ENCODE measurements around the gene CD300C. TPM values are rescaled to one million over a fixed set of nuclear protein-coding genes. Genes with fewer than 3 reads are reported as not detected.
A peak's percentile ranks its signal among the peaks of the same experiment; 100 is the strongest.

CD300C gene
- total RNA-seq, 2 donors from 2014 or later: 0.52 TPM; not detected in 1

DNA sequence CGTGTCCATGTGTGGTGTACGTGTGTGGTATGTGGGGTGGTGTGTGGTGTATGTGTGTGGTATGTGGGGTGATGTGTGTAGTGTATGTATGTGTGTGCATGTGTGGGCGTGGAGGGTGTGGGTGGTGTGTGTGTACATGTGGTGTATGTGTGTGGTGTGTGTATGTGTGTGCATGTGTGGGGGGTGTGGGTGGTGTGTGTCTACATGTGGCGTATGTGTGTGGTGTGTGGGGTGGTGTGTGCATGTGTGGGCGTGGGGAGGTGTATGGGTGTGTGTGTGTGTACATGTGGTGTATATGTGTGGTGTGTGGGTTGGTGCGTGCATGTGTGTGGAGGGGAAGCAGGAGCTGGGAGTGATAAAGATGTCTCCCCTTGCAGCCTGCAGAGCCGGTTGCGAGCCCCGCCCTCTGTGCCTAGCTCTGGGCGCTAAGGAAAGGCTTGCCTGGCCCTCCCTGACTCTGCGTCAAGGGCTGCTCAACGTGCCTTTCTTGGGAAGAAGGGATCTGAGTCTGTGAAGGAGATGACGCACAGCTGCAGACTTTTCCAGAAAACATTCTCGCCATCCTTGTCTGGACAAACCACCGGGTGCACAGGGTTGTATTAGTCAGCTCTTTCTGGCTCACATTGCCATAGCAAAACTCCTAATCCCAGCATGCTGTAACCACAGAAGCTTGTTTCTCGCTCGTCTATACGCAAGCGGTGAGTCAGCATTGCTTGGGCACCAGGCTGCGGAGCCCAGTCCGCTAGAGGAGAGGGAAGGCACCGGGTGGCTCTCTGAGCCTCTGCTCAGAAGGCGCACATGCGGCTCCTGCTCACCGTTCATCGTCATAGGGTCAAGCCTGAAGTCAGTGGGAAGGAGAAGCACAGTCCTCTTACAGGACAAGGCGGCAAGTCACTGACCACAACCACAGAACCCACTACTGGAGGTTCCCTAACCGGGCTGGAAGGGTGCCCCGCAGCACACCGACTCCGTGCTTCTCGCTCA, 23.4 kb upstream of the CD300C start:
- TF ChIP-seq POLR2A (IDR thresholded peaks at IDR 0.05): no peak
- TF ChIP-seq, protein P1, sequence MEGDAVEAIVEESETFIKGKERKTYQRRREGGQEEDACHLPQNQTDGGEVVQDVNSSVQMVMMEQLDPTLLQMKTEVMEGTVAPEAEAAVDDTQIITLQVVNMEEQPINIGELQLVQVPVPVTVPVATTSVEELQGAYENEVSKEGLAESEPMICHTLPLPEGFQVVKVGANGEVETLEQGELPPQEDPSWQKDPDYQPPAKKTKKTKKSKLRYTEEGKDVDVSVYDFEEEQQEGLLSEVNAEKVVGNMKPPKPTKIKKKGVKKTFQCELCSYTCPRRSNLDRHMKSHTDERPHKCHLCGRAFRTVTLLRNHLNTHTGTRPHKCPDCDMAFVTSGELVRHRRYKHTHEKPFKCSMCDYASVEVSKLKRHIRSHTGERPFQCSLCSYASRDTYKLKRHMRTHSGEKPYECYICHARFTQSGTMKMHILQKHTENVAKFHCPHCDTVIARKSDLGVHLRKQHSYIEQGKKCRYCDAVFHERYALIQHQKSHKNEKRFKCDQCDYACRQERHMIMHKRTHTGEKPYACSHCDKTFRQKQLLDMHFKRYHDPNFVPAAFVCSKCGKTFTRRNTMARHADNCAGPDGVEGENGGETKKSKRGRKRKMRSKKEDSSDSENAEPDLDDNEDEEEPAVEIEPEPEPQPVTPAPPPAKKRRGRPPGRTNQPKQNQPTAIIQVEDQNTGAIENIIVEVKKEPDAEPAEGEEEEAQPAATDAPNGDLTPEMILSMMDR (IDR thresholded peaks at IDR 0.05): no peak
- Histone ChIP-seq H3K4me3 (no peak overlapping the region), H3K27me3 (no peaks in the 10 kb centered on the region), H3K27ac (no peak overlapping the region), H3K4me1 (no peaks in the 10 kb centered on the region), H3K9me3 (no peaks in the 10 kb centered on the region), H3K36me3 (replicated peaks in 1 of 2; ENCODE audit: insufficient read depth in 1 of 2, low read depth in 2 of 2) (no peaks in the 10 kb centered on the region)
- ATAC-seq (peak; percentile 63), DNase-seq (peak; percentile 13 to 73 (median 20))
- intact Hi-C loops (cut with DNase I): no loop called here
- 42 to 59% methylated on average over 27 to 32 of the region's 32 CpGs for WGBS, 2 donors

DNA sequence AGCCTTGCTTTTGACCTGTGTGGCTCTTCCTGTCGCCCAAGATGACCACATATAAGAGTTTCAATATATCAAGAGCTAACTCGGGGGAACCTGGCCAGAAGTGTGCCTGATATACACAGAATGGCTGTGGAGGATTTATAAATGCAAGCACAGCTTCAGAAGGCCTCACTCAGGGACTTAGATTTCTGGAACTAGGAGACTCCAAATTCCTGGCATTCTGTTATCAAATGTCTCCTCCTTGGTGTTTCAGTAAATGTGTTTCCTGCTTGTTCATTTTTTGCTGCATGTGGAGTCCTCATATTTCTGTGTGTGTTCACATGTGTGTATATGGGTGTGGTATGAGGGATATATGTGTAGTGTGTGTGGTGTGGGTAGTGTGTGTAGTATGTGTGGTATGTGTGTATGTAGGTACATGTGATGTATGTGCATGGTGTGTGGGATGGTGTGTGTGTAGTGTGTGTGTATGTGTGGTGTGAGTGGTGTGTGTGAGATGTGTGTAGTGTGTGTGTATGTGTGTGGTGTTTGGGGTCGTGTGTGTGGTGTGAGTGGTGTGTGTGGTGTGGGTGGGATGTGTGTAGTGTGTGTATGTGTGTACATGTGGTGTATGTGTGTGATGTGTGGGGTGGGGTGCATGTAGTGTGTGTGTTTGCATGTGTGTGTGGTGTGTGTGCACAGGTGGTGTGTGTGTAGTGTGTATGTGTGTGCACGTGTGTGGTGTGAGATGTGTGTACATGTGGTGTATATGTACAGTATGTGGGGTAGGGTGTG, 22.4 kb upstream of the CD300C start:
- no peak for DNase-seq
- H3K27ac ChIP-seq: no peak overlapping the region
- TF ChIP-seq, protein P1 (IDR thresholded peaks at IDR 0.05): no peak
- H3K9me3 ChIP-seq: no peaks in the 10 kb centered on the region
- no peaks in the 10 kb centered on the region for H3K27me3 ChIP-seq
- ATAC-seq: no peak
- H3K4me1 ChIP-seq: no peaks in the 10 kb centered on the region
- intact Hi-C loops (cut with DNase I): no loop called here
- no peak overlapping the region for H3K4me3 ChIP-seq
- 44 to 46% methylated on average over 4 of the region's 4 CpGs for WGBS, 2 donors
- no peaks in the 10 kb centered on the region for H3K36me3 ChIP-seq (replicated peaks in 1 of 2; ENCODE audit: insufficient read depth in 1 of 2, low read depth in 2 of 2)

DNA sequence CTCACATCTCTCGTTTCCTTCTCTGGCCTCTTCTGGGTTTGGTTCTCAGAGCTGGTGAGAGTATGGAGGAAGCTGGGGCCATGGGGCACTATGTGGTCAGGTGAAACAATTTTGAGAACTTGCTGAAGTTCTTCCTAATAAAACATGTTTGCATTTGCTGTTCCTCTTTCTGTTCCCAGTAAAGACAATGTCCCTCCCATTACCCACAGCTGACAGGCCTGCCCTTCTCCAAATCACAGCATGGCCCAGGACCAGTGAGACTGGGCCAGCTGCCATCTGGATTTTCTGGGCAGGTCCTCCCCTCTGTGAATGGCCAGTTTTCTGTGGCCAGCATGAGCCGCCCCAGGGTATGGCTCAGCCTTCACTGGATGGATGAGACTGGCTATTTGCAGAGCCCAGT, 21.5 kb upstream of the CD300C start, which contains the start of gene CD300H:
Gene CD300H, minus strand, starts transcription at position 113 of the 400 bp plus-strand sequence.
- no peak for ATAC-seq
- no peaks in the 10 kb centered on the region for H3K4me1 ChIP-seq
- intact Hi-C loops (cut with DNase I): no loop called here
- H3K36me3 ChIP-seq (replicated peaks in 1 of 2; ENCODE audit: insufficient read depth in 1 of 2, low read depth in 2 of 2): no peaks in the 10 kb centered on the region
- TF ChIP-seq, protein P1 (IDR thresholded peaks at IDR 0.05): no peak
- no peak for TF ChIP-seq POLR2A (IDR thresholded peaks at IDR 0.05)
- H3K4me3 ChIP-seq: no peak within 1 kb of the TSS
- H3K9me3 ChIP-seq: no peaks in the 10 kb centered on the region
- 64 to 67% methylated on average over 2 of the region's 2 CpGs for WGBS, 2 donors
- H3K27me3 ChIP-seq: no peaks in the 10 kb centered on the region
- no peak within 1 kb of the TSS for H3K27ac ChIP-seq
- DNase-seq: peak in 1 of 4 donors; percentile 23

DNA sequence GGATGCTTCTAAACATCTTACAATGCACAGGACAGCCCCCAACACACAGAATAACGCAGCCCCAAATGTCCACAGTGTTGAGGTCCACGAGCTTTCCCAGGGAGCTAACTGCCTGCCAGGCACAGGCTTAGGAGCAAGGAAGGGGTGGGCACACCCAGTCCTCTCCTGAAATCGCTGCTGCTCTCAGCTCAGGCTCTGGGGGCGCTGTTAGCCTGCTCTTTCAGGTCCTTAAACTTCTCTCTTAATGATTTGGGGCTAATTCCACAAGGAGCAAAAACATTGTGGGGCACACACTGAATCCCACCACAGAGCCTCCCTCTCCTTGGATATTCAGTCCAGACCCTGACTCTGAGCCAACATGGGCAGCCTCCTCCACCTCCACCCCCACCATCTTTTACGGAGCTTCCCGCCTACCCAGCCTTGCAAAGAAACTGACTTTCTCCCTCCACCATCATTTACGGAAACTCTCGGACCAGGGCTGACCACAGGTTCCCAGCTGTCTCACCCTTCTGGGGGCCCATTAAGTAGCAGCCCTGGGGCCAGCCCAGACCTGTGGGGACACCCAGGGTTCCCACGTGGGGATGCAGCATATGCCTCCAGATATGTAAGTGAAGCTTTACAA, 20.3 kb upstream of the CD300C start:
- no peaks in the 10 kb centered on the region for H3K9me3 ChIP-seq
- no peaks in the 10 kb centered on the region for H3K4me1 ChIP-seq
- H3K27me3 ChIP-seq: no peaks in the 10 kb centered on the region
- H3K4me3 ChIP-seq: no peak overlapping the region
- no peaks in the 10 kb centered on the region for H3K36me3 ChIP-seq (replicated peaks in 1 of 2; ENCODE audit: insufficient read depth in 1 of 2, low read depth in 2 of 2)
- no peak overlapping the region for H3K27ac ChIP-seq
- ATAC-seq (no peak), DNase-seq (peak in 3 of 4 donors; percentile 18 to 40 (median 26))
- intact Hi-C loops (cut with DNase I): no loop called here
- 22 to 43% methylated on average over 8 to 9 of the region's 9 CpGs for WGBS, 2 donors
- TF ChIP-seq POLR2A (IDR thresholded peaks at IDR 0.05): no peak
- TF ChIP-seq, protein P1 (IDR thresholded peaks at IDR 0.05): peak in 4 of 7 experiments; percentile 21 to 33 (median 31)

All from body of pancreas (tissue), 4 donors.